ENCODE measurements around the gene DCP1B. TPM values are rescaled to one million over a fixed set of nuclear protein-coding genes. Genes with fewer than 3 reads are reported as not detected.

Gene DCP1B
- polyA plus RNA-seq, 2 of the 4 experiments (the other 2 are of a cell fraction), result 7.7 to 19.2 TPM

DNA sequence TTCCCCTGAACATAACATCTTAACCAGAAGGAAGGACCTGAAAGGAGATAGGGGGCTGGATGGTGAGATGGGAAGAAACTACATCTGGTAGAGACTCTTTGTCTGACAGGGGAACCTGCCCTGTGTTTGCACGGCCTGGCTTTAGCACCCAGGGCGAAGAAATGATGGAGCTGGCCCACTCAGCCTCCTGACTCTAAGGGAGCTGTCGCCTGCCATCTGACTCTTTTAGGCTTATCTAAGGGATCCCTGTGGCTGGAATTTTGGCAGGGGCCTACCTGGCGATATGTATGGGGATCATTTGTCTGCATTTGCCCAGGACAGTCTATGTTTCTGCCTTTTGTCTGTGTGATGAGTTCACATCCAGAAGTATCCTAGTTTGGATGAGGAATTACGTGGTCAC lies 70.2 kb downstream of the DCP1B start:
- TF ChIP-seq PHF8 (IDR thresholded peaks at IDR 0.05; ENCODE audit: borderline replicate concordance, low read depth), result no peak
- no peak for ATAC-seq
- Histone ChIP-seq H3K27ac (no peak overlapping the region), H3K4me3 (no peak overlapping the region), H3K9me3 (no peaks in the 10 kb centered on the region), H3K4me2 (no peak overlapping the region), H3K4me1 (peaks cover 17% of the 10 kb centered on the region)
- no peak for DNase-seq (ENCODE audit: low read depth in 1 of 2, low spot score in 1 of 2)
- CTCF ChIA-PET, result interaction anchor here (1.1 to 11.5 kb wide), 2 partner anchors 139 to 290 kb away, joined by 3 to 324 read pairs; no protein-coding TSS in a partner anchor
- POLR2A ChIA-PET, result no interaction called here
- WGBS (ENCODE audit: missing lambda C conversion rate), result 85% methylated on average over 5 of the region's 5 CpGs
- no peak for FAIRE-seq

DNA sequence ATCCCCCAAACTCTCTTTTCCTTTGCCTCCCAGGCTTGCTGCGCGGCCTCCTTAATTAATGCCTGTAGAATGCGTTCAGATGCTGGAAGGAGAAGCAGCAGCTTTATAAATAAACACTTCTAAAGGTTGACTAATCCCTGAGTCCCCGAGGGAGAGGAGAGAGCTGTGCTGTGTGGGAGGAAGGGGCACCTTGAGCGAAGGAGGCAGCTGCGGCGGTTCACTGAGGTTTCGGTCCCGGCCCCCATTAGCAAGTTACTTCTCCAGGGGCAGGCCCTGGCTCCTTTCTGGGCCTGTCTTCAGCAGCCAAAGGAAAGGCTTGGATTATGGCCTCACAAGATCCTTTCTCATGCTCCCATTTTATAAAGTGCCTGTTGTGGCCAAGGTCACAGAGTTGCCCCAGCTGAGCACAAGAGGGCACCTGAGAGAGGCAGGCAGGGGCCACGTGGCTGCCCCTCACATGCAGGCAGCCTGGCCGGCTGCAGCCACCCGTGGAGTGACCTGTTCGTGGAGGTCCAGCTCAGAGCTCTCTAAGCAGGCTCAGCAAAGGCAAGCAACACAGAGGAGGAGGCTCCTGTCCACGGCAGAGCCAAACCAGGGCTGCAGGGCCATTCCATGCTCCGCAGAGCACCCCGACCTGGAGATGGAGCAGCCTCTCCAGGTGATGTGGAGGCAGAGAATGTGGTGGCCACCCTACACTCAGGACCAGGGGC lies 70.8 kb downstream of the DCP1B start:
- H3K4me2 ChIP-seq, result no peak overlapping the region
- no peak for ATAC-seq

DNA sequence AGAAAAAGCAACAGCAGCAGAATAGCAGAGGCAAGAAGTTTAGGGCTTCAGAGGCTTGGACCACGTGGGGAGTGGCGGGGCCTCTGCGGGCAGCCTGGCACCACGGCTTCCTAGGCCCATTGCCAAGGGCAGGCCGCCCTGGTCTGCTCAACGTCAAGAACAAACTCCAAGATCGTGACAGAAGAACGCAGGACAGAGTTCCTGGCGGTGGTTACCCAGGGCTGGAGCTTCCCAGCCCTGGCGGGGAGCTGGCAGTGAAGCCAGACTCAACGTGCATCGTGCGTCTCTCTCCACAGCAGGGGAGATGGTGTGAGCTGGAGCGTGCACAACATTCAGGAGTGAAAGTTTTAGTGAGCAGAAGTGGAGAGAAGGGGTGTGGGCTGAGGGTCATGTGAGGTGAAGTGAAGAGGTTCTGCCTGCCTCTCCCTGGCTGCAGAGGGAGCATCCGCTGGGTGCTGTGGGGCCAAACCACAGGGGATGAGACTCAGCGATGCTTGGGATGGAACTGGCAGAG lies 71.9 kb downstream of the DCP1B start:
- FAIRE-seq, result no peak
- Histone ChIP-seq H3K4me3 (no peak overlapping the region), H3K4me2 (no peak overlapping the region), H3K9me3 (no peaks in the 10 kb centered on the region), H3K27ac (no peak overlapping the region), H3K4me1 (peaks cover 16% of the 10 kb centered on the region)
- DNase-seq (ENCODE audit: low read depth in 1 of 2, low spot score in 1 of 2), result no peak
- CTCF ChIA-PET, result interaction anchor here (1.0 to 1.7 kb wide), 2 partner anchors 21 to 142 kb away, joined by 3 to 6 read pairs; no protein-coding TSS in a partner anchor
- POLR2A ChIA-PET, result no interaction called here
- ATAC-seq, result no peak
- TF ChIP-seq CBX2 (IDR thresholded peaks at IDR 0.05; ENCODE audit: borderline replicate concordance, low read depth), result no peak
- TF ChIP-seq, protein P1, sequence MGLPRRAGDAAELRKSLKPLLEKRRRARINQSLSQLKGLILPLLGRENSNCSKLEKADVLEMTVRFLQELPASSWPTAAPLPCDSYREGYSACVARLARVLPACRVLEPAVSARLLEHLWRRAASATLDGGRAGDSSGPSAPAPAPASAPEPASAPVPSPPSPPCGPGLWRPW (IDR thresholded peaks at IDR 0.05), result no peak
- no peak for TF ChIP-seq PHF8 (IDR thresholded peaks at IDR 0.05; ENCODE audit: borderline replicate concordance, low read depth)
- TF ChIP-seq TFCP2L1 (CRISPR knock-in tag; IDR thresholded peaks at IDR 0.05), result no peak
- TF ChIP-seq FOXS1 (CRISPR knock-in tag; IDR thresholded peaks at IDR 0.05), result no peak
- TF ChIP-seq, protein P2, sequence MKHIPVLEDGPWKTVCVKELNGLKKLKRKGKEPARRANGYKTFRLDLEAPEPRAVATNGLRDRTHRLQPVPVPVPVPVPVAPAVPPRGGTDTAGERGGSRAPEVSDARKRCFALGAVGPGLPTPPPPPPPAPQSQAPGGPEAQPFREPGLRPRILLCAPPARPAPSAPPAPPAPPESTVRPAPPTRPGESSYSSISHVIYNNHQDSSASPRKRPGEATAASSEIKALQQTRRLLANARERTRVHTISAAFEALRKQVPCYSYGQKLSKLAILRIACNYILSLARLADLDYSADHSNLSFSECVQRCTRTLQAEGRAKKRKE (CRISPR knock-in tag; IDR thresholded peaks at IDR 0.05; ENCODE audit: low read depth), result no peak
- no peak for TF ChIP-seq CBX8 (IDR thresholded peaks at IDR 0.05)
- TF ChIP-seq HOXB13 (CRISPR knock-in tag; IDR thresholded peaks at IDR 0.05; ENCODE audit: low read depth), result no peak
- TF ChIP-seq, protein P3, sequence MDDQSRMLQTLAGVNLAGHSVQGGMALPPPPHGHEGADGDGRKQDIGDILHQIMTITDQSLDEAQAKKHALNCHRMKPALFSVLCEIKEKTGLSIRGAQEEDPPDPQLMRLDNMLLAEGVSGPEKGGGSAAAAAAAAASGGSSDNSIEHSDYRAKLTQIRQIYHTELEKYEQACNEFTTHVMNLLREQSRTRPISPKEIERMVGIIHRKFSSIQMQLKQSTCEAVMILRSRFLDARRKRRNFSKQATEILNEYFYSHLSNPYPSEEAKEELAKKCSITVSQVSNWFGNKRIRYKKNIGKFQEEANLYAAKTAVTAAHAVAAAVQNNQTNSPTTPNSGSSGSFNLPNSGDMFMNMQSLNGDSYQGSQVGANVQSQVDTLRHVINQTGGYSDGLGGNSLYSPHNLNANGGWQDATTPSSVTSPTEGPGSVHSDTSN (IDR thresholded peaks at IDR 0.05), result no peak
- TF ChIP-seq, protein P4, sequence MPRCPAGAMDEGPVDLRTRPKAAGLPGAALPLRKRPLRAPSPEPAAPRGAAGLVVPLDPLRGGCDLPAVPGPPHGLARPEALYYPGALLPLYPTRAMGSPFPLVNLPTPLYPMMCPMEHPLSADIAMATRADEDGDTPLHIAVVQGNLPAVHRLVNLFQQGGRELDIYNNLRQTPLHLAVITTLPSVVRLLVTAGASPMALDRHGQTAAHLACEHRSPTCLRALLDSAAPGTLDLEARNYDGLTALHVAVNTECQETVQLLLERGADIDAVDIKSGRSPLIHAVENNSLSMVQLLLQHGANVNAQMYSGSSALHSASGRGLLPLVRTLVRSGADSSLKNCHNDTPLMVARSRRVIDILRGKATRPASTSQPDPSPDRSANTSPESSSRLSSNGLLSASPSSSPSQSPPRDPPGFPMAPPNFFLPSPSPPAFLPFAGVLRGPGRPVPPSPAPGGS (IDR thresholded peaks at IDR 0.05), result no peak
- no peak for TF ChIP-seq KDM1A (IDR thresholded peaks at IDR 0.05; ENCODE audit: low read depth)
- TF ChIP-seq ESRRA (IDR thresholded peaks at IDR 0.05; ENCODE audit: borderline replicate concordance, low read length), result no peak
- no peak for TF ChIP-seq RNF2 (IDR thresholded peaks at IDR 0.05; ENCODE audit: borderline replicate concordance, low read depth)
- no peak for TF ChIP-seq TP53 (CRISPR knock-in tag; IDR thresholded peaks at IDR 0.05)
- TF ChIP-seq KDM5A (IDR thresholded peaks at IDR 0.05), result no peak
- no peak for TF ChIP-seq CHD4 (IDR thresholded peaks at IDR 0.05; ENCODE audit: borderline replicate concordance)
- TF ChIP-seq SREBF2 (IDR thresholded peaks at IDR 0.05), result no peak
- TF ChIP-seq EHF (CRISPR knock-in tag; IDR thresholded peaks at IDR 0.05), result no peak
- 60% methylated on average over 16 of the region's 16 CpGs for WGBS (ENCODE audit: missing lambda C conversion rate)

More for the DNA sequence above, 70.8 kb downstream of the DCP1B start:
- H3K4me1 ChIP-seq, result peaks cover 17% of the 10 kb centered on the region
- FAIRE-seq, result no peak
- 80% methylated on average over 15 of the region's 16 CpGs for WGBS (ENCODE audit: missing lambda C conversion rate)
- CTCF ChIA-PET, result interaction anchor here (1.1 kb wide), 1 partner anchor 290 kb away, joined by 3 read pairs; no protein-coding TSS in a partner anchor
- H3K4me3 ChIP-seq, result no peak overlapping the region
- POLR2A ChIA-PET, result no interaction called here
- TF ChIP-seq ZSCAN20 (CRISPR knock-in tag; IDR thresholded peaks at IDR 0.05) (no peak), KDM5A (IDR thresholded peaks at IDR 0.05) (no peak), RCOR1 (IDR thresholded peaks at IDR 0.05; ENCODE audit: low read depth, low read length) (no peak), PHF8 (IDR thresholded peaks at IDR 0.05; ENCODE audit: borderline replicate concordance, low read depth) (no peak), RAD21 (conservative IDR thresholded peaks at IDR 0.05 in 1 of 2, IDR thresholded peaks at IDR 0.05 in 1 of 2) (no peak), ZNF302 (CRISPR knock-in tag; IDR thresholded peaks at IDR 0.05) (no peak), EHMT2 (IDR thresholded peaks at IDR 0.05; ENCODE audit: low read depth) (no peak), RARB (CRISPR knock-in tag; IDR thresholded peaks at IDR 0.05) (no peak), KDM1A (IDR thresholded peaks at IDR 0.05; ENCODE audit: low read depth) (no peak), CBX2 (IDR thresholded peaks at IDR 0.05; ENCODE audit: borderline replicate concordance, low read depth) (no peak), EHF (CRISPR knock-in tag; IDR thresholded peaks at IDR 0.05) (no peak)
- TF ChIP-seq, protein P2 (CRISPR knock-in tag; IDR thresholded peaks at IDR 0.05; ENCODE audit: low read depth), result no peak
- no peaks in the 10 kb centered on the region for H3K9me3 ChIP-seq
- no peak overlapping the region for H3K27ac ChIP-seq
- DNase-seq (ENCODE audit: low read depth in 1 of 2, low spot score in 1 of 2), result no peak
